Measurements from ENCODE around the gene FAT2.
A peak's percentile ranks its signal among the peaks of the same experiment; 100 is the strongest.

Gene FAT2

GRCh38 chr5:151557466-151557865 is 33.7 kb downstream of the FAT2 start:
- DNase-seq (ENCODE audit: insufficient read length): no peak
- no peak for FAIRE-seq
- no peak for TF ChIP-seq POLR2A (IDR thresholded peaks at IDR 0.05; ENCODE audit: low read depth, low read length)
- no peak for TF ChIP-seq TAF1 (IDR thresholded peaks at IDR 0.05; ENCODE audit: borderline replicate concordance, low read depth, low read length)
- no peak for TF ChIP-seq POLR2AphosphoS5 (IDR thresholded peaks at IDR 0.05; ENCODE audit: low read depth, low read length)

- TF ChIP-seq POLR2AphosphoS5 (IDR thresholded peaks at IDR 0.05; ENCODE audit: low read depth, low read length): no peak
- TF ChIP-seq TAF1 (IDR thresholded peaks at IDR 0.05; ENCODE audit: borderline replicate concordance, low read depth, low read length): no peak
- no peak for TF ChIP-seq POLR2A (IDR thresholded peaks at IDR 0.05; ENCODE audit: low read depth, low read length)
- FAIRE-seq (peak; percentile 78), DNase-seq (ENCODE audit: insufficient read length) (no peak)
These were observed 34.3 kb downstream of the FAT2 start for GRCh38 chr5:151556806-151557205.

DNA sequence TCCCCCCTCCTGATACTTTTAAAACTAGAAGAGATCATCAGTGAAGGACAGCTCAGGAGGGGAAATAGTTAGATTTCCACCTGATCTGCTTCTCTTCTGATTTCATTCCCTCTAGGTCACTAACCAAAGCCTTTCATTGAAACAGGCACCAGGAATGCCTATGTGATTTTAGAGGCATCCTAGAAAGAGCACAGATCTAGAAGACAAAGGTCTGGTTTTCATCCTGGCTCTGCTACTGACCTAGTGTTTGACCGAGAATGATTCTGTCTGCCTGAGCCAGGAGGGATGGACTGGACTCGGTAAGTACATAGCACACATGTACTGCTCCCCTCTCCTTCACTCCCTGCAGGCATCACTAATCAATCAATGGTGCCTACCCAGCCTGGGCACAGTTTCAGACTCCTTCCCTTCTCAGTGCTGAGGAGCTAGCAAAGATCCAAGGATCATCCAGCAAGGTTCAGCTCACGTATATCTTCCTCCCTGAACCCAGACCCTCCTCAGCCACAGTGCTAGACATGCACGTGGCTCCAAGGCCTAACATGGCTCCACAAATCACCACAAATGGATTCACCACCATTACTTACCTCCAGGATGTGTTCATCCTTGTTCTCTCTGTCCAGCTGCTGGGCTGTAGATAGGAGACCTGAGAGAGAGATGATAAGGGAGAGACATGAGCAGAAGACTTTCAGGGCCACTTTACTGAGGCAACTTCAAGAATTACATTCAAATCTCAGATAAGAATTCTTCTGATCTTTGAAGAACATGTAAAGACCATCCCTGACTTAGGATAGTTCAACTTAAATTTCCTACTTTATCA is 35.2 kb downstream of the FAT2 start:
- TF ChIP-seq TAF1 (IDR thresholded peaks at IDR 0.05; ENCODE audit: borderline replicate concordance, low read depth, low read length) (no peak), POLR2AphosphoS5 (IDR thresholded peaks at IDR 0.05; ENCODE audit: low read depth, low read length) (no peak), POLR2A (IDR thresholded peaks at IDR 0.05; ENCODE audit: low read depth, low read length) (no peak)
- FAIRE-seq (peak; percentile 42), DNase-seq (ENCODE audit: insufficient read length) (no peak)

GRCh38 chr5:151553695-151554094 is 37.4 kb downstream of the FAT2 start:
- no peak for TF ChIP-seq TAF1 (IDR thresholded peaks at IDR 0.05; ENCODE audit: borderline replicate concordance, low read depth, low read length)
- no peak for FAIRE-seq
- DNase-seq (ENCODE audit: insufficient read length): no peak

DNA sequence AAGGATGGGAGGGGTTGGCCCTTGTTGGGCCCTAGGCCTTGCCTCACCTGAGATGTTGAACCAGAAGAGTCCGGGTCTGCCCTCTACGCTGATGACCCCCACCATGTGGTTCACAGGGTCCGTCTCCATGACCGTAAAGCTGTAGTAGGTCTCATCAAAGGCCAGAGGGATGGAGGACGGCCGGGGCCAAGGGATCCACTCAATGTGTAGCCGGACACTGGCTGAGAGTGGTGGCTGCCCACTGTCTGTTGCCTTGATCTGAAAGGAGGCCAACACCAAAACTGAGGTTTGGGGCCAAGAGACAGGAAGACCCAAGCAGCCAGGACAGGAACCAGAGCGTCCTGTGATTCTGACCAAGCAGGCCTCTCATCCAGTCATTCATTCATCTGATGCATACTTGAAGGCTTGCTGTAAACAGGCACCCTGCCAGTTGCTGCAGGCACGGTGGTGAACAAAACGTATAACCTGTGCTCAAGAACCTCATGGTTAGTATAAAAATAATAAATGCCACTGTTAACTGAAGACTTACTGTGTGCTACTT is 37.9 kb downstream of the FAT2 start:
- DNase-seq (ENCODE audit: insufficient read length) (no peak), FAIRE-seq (no peak)
- TF ChIP-seq POLR2AphosphoS5 (IDR thresholded peaks at IDR 0.05; ENCODE audit: low read depth, low read length) (no peak), TAF1 (IDR thresholded peaks at IDR 0.05; ENCODE audit: borderline replicate concordance, low read depth, low read length) (no peak), POLR2A (IDR thresholded peaks at IDR 0.05; ENCODE audit: low read depth, low read length) (no peak)

GRCh38 chr5:151551985-151552384 is 39.1 kb downstream of the FAT2 start:
- TF ChIP-seq POLR2AphosphoS5 (IDR thresholded peaks at IDR 0.05; ENCODE audit: low read depth, low read length) (no peak), TAF1 (IDR thresholded peaks at IDR 0.05; ENCODE audit: borderline replicate concordance, low read depth, low read length) (no peak), POLR2A (IDR thresholded peaks at IDR 0.05; ENCODE audit: low read depth, low read length) (no peak)
- no peak for FAIRE-seq

GRCh38 chr5:151550146-151550545 is 41.0 kb downstream of the FAT2 start:
- TF ChIP-seq POLR2A (IDR thresholded peaks at IDR 0.05; ENCODE audit: low read depth, low read length): no peak
- no peak for TF ChIP-seq TAF1 (IDR thresholded peaks at IDR 0.05; ENCODE audit: borderline replicate concordance, low read depth, low read length)
- no peak for TF ChIP-seq POLR2AphosphoS5 (IDR thresholded peaks at IDR 0.05; ENCODE audit: low read depth, low read length)
- FAIRE-seq (peak; percentile 42), DNase-seq (ENCODE audit: insufficient read length) (no peak)

More at GRCh38 chr5:151551985-151552384, 39.1 kb downstream of the FAT2 start:
- no peak for DNase-seq (ENCODE audit: insufficient read length)

- FAIRE-seq: no peak
- no peak for DNase-seq (ENCODE audit: insufficient read length)
- TF ChIP-seq TAF1 (IDR thresholded peaks at IDR 0.05; ENCODE audit: borderline replicate concordance, low read depth, low read length) (no peak), POLR2AphosphoS5 (IDR thresholded peaks at IDR 0.05; ENCODE audit: low read depth, low read length) (no peak), POLR2A (IDR thresholded peaks at IDR 0.05; ENCODE audit: low read depth, low read length) (no peak)
These were observed 41.4 kb downstream of the FAT2 start for GRCh38 chr5:151549713-151550112.

DNA sequence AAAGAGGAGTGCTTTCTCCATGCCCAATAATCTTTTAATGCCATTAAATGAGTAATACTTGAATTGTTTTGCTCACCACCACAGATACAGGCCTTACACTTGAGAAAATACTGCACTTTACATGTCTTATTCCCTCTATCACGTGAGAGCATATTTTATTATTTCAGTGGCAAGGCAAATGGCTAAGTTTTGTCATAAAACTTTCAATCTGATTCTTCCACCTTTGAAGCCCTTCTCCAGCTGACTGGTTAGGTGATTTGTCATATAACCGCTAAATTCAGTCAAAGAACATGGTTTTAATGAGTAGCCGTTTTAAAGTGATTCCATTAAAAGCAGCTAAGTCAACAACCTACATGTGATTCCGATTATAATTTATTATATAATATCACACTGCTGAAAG is 43.8 kb downstream of the FAT2 start:
- FAIRE-seq (no peak), DNase-seq (ENCODE audit: insufficient read length) (no peak)
- no peak for TF ChIP-seq POLR2A (IDR thresholded peaks at IDR 0.05; ENCODE audit: low read depth, low read length)
- no peak for TF ChIP-seq TAF1 (IDR thresholded peaks at IDR 0.05; ENCODE audit: borderline replicate concordance, low read depth, low read length)
- no peak for TF ChIP-seq POLR2AphosphoS5 (IDR thresholded peaks at IDR 0.05; ENCODE audit: low read depth, low read length)

DNA sequence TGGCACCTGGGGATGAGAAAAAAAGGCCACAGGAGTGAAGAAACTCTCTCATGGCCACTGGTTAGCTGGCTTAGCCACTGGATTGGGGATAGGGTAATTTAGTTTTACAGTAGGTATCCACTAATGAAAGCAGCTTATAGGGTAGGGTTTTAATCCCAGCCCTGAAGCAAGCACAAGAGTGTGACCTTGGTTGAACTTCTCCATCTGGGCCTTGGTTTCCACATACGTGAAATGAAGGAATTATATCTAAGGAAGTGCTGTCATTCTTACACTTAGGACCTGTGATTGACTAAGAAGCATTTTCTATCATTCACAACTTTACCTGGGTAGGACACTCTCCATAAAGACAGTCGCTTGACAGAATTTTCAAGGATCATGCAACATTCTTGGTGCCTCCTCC is 49.6 kb downstream of the FAT2 start:
- TF ChIP-seq POLR2AphosphoS5 (IDR thresholded peaks at IDR 0.05; ENCODE audit: low read depth, low read length): no peak
- no peak for TF ChIP-seq TAF1 (IDR thresholded peaks at IDR 0.05; ENCODE audit: borderline replicate concordance, low read depth, low read length)
- TF ChIP-seq POLR2A (IDR thresholded peaks at IDR 0.05; ENCODE audit: low read depth, low read length): no peak
- FAIRE-seq: no peak
- no peak for DNase-seq (ENCODE audit: insufficient read length)
